Nucleus accumbens (tissue), 56 donors: ENCODE data around the gene TAF1C.
A peak's percentile ranks its signal among the peaks of the same experiment; 100 is the strongest.
"Not testable (repeated sequence)": the region's sequence is repeated elsewhere in the genome, so short reads cannot be mapped to it uniquely, and the experiment has no call there.

Experiments used
- DNase-seq, 56 donors: peaks; one replicate each; lab custom pipeline; 2025; lab: John Stamatoyannopoulos, UW

Gene TAF1C, protein sequence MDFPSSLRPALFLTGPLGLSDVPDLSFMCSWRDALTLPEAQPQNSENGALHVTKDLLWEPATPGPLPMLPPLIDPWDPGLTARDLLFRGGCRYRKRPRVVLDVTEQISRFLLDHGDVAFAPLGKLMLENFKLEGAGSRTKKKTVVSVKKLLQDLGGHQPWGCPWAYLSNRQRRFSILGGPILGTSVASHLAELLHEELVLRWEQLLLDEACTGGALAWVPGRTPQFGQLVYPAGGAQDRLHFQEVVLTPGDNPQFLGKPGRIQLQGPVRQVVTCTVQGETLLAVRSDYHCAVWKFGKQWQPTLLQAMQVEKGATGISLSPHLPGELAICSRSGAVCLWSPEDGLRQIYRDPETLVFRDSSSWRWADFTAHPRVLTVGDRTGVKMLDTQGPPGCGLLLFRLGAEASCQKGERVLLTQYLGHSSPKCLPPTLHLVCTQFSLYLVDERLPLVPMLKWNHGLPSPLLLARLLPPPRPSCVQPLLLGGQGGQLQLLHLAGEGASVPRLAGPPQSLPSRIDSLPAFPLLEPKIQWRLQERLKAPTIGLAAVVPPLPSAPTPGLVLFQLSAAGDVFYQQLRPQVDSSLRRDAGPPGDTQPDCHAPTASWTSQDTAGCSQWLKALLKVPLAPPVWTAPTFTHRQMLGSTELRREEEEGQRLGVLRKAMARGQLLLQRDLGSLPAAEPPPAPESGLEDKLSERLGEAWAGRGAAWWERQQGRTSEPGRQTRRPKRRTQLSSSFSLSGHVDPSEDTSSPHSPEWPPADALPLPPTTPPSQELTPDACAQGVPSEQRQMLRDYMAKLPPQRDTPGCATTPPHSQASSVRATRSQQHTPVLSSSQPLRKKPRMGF

GRCh38 chr16:84186685-84187437 lies at the start of gene TAF1C:
TAF1C (minus strand) TSS chr16:84187057; CDS start chr16:84184988, 2,069 bp downstream.
- DNase-seq, result peak in 55 of 56 donors; percentile 52 to 95 (median 83)

GRCh38 chr16:84234321-84235241 lies 47.7 kb upstream of the TAF1C start:
- DNase-seq, result peak in 2 of 56 donors; percentile 3 to 4

GRCh38 chr16:84233748-84234147 lies 46.9 kb upstream of the TAF1C start:
- no peak for DNase-seq

DNA sequence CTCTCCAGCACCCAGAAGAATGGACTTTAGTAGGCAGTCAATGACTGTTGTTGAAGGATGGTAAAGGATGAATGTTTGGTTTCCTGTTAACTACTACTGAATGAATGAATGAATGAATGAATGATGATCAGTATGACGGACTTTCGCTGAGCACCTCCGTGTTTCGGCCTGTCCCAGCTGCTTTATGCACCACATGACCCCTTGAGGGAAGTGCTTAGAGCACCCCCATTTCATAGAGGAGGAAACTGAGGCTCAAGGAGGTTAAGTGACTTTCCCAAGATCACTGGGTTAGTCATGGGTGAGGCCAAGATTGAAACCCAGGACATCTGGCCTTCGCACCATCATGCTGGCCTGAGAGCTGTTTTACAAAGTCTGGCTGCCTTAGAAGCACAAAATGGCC lies 46.1 kb upstream of the TAF1C start:
- DNase-seq, result no peak

GRCh38 chr16:84232060-84232459 lies 45.2 kb upstream of the TAF1C start:
- no peak for DNase-seq

DNA sequence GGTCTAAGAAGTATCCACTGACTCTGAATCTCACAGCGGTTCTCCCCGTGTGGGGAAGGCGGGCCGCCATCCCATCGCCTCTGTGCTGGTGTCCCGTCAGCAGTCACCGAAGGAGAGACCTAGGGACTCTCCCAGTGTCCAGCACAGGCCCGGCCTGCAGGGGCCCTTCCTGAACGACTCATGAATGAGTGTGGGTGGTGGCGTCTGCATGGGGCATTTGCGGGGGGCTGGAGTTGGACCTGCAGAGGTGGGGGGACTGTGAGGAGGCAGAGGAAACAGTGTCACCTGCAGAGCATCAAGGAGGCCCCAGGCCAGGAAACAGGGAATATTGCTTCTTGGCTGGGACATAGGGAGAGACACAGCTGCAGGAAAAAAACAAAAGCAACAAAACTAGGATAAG lies 42.6 kb upstream of the TAF1C start:
- DNase-seq, result no peak

DNA sequence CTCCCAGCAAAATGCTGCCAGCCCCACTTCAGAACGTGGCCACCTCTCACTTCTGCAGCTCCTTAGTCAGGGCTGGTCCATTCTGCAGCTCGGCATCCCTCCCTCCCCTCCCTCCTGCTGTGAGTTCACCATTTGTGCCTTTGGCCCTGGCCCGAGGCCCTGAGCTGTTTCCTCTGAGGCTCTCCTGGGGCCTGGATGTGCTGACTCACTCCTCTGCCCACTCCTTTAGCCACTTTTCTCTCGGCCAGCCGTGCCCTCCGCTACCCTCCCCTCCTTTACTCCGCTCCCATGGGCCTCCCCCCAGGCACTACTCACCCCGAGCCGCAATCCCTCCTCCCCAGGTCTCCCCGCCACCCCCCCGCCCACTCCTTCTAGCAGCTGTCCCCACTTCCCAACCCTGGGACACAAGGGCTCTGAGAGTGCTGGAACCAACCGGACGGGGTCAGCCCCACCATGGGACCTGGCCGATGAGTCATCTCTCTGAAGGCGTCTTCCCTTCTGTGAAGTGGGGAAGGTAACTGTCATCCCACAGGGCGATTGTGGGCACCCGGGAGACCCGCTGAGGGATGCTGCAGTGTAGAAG lies 41.5 kb upstream of the TAF1C start:
- peak in 26 of 56 donors; percentile 4 to 55 (median 18) for DNase-seq

DNA sequence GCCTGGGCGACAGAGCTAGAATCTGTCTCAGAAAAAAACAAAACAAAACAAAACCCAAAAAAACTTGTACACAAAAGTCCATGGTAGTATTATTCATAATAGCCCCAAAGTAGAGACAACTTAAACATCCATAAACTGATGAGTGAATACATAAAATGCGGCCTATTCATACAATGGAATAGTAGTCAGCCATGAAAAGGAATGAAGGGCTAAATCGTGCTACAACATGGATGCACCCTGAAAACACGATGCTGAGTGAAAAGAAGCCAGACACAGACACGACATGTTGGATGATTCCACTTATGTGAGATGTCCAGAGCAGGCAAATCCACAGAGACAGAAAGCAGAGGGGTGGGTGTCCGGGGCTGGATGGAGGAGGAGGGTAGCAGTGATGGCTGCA lies 40.7 kb upstream of the TAF1C start:
- no peak for DNase-seq

DNA sequence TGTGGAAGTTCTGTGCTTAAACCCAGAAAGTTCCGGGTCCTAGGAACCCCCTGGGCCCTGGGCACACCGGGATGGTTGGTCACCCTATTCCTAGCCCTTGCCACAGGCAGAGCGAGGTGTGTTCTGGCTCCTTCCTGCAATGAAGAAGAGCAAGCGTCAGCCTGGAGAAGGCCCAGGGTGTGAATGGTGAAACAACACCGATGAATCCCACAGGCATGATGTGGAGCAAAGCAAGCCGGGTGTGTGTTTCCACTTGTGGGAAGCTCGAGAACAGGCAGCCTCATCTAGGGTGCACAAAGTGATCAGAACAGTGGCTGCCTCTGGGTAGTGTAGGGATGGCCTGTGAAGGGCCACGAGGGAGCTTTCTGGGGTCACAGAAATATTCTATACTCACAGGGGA lies 39.2 kb upstream of the TAF1C start:
- no peak for DNase-seq

DNA sequence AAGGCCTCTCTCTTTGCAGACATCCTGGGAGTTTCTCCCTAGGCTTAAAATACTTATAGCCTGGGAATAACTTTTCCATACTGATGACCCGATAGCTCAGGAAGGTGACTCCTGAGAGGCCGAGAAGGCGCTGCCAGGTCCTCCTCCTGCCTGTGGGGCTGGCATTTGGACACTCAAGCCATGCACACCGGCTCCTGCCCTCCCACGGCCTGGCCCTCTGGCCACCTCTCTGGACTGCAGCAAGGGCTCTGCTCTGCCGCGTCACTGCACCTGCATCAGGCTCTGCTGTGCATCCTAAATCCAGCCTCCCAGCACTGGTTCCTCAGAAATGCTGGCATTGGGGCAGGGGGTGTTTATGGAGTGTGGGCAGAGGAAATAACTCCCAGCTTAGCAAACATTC lies 38.7 kb upstream of the TAF1C start:
- no peak for DNase-seq

GRCh38 chr16:84225126-84225525 lies 38.3 kb upstream of the TAF1C start:
- DNase-seq, result no peak

GRCh38 chr16:84224554-84224953 lies 37.7 kb upstream of the TAF1C start:
- no peak for DNase-seq

DNA sequence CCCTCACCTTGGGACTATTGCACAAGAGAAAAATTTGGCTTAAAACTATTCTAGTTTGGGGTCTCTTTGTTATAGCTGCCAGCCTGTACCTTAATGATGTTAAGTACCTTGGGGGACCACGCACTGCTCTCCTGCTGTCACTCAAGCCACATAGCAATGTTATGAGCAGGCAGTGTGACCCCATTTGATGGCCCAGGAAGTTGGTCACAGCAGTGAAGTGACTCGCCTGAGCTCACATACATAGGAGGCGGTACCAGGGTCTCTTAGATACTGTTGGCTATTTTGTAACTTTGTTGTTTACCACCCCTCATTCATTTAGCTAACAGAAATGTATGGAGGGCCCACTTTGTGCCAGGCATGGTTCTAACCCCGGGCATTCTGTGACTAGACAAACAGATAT lies 36.6 kb upstream of the TAF1C start:
- DNase-seq, result no peak

DNA sequence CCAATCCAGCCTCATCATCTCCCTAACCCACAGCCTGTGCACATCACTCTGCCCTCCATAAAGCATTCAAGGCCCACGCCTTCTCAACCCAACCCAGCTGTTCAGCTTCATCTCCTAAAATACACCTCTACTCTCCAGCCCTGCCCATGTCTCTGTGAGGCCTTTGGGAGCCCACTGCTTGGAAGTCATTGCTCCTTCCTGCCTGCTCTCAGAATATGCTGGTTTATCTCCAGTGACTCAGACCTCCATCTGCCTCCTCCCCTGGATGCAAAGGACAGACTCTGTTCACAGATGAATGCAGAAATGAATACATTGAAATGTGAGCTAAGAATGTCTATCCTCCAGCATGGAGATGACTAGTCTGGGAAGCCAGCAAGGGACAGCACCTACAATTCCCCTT lies 34.0 kb upstream of the TAF1C start:
- DNase-seq, result no peak

- no peak for DNase-seq
These were observed 32.1 kb upstream of the TAF1C start for GRCh38 chr16:84218956-84219355.

- DNase-seq, result no peak
These were observed 31.4 kb upstream of the TAF1C start for GRCh38 chr16:84218176-84218823.

DNA sequence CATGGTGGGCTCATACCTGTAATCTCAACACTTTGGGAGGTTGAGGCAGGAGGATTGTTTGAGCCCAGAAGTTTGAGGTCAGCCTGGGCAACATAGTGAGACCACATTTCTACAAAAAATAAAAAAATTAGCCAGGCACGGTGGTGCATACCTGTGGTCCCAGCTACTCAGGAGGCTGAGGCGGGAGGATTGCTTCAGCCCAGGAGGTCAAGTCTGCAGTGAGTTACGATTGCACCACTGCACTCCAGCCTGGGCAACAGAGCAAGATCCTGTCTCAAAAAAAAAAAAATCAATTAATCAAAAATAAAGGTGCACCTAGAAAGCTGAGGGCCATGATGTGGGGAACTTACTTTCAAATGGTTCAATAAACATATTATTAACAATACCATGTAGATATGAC lies 29.3 kb upstream of the TAF1C start:
- not testable (repeated sequence) for DNase-seq

- DNase-seq, result no peak
These were observed 28.7 kb upstream of the TAF1C start for GRCh38 chr16:84215531-84215930.
